ENCODE results near the gene GFPT1. TPM values are rescaled to one million over a fixed set of nuclear protein-coding genes. Genes with fewer than 3 reads are reported as not detected.

The GFPT1 gene
- total and polyA plus RNA-seq, 2 experiments from 2014 or later: 60.8 to 62.0 TPM

- ATAC-seq (peak; percentile 3; the same call in 2 of the 3 replicates), DNase-seq (ENCODE audit: low spot score) (no peak)
- H3K4me3 Mint-ChIP-seq: peak overlapping the region; percentile 93
- peak overlapping the region; percentile 85 for H3K4me3 ChIP-seq
- peaks cover 20% of the 10 kb centered on the region for H3K4me1 Mint-ChIP-seq
- no peaks in the 10 kb centered on the region for H3K9me2 ChIP-seq (ENCODE audit: insufficient read depth)
- no peak for TF ChIP-seq JUNB (IDR thresholded peaks at IDR 0.05; ENCODE audit: unreplicated experiment)
- no peak for TF ChIP-seq ZNF114 (CRISPR knock-in tag; IDR thresholded peaks at IDR 0.05)
- TF ChIP-seq EZH2 (IDR thresholded peaks at IDR 0.05; ENCODE audit: low read depth, unreplicated experiment): no peak
- TF ChIP-seq CREB1 (CRISPR knock-in tag; IDR thresholded peaks at IDR 0.05; ENCODE audit: low read depth): no peak
- no peak for TF ChIP-seq EZH2phosphoT487 (IDR thresholded peaks at IDR 0.05; ENCODE audit: unreplicated experiment)
- no peak for TF ChIP-seq STAT1 (IDR thresholded peaks at IDR 0.05; ENCODE audit: unreplicated experiment)
- no peak for TF ChIP-seq POLR2AphosphoS5 (IDR thresholded peaks at IDR 0.05; ENCODE audit: low read depth)
- TF ChIP-seq ZNF331 (CRISPR knock-in tag; IDR thresholded peaks at IDR 0.05; ENCODE audit: low read depth): no peak
- TF ChIP-seq ETS1 (IDR thresholded peaks at IDR 0.05): no peak
- no peak for TF ChIP-seq NANOG (IDR thresholded peaks at IDR 0.05; ENCODE audit: borderline replicate concordance)
- no peak for TF ChIP-seq CTCF (conservative IDR thresholded peaks at IDR 0.05; ENCODE audit: low read depth in 2 of 2)
- TF ChIP-seq, protein P1, sequence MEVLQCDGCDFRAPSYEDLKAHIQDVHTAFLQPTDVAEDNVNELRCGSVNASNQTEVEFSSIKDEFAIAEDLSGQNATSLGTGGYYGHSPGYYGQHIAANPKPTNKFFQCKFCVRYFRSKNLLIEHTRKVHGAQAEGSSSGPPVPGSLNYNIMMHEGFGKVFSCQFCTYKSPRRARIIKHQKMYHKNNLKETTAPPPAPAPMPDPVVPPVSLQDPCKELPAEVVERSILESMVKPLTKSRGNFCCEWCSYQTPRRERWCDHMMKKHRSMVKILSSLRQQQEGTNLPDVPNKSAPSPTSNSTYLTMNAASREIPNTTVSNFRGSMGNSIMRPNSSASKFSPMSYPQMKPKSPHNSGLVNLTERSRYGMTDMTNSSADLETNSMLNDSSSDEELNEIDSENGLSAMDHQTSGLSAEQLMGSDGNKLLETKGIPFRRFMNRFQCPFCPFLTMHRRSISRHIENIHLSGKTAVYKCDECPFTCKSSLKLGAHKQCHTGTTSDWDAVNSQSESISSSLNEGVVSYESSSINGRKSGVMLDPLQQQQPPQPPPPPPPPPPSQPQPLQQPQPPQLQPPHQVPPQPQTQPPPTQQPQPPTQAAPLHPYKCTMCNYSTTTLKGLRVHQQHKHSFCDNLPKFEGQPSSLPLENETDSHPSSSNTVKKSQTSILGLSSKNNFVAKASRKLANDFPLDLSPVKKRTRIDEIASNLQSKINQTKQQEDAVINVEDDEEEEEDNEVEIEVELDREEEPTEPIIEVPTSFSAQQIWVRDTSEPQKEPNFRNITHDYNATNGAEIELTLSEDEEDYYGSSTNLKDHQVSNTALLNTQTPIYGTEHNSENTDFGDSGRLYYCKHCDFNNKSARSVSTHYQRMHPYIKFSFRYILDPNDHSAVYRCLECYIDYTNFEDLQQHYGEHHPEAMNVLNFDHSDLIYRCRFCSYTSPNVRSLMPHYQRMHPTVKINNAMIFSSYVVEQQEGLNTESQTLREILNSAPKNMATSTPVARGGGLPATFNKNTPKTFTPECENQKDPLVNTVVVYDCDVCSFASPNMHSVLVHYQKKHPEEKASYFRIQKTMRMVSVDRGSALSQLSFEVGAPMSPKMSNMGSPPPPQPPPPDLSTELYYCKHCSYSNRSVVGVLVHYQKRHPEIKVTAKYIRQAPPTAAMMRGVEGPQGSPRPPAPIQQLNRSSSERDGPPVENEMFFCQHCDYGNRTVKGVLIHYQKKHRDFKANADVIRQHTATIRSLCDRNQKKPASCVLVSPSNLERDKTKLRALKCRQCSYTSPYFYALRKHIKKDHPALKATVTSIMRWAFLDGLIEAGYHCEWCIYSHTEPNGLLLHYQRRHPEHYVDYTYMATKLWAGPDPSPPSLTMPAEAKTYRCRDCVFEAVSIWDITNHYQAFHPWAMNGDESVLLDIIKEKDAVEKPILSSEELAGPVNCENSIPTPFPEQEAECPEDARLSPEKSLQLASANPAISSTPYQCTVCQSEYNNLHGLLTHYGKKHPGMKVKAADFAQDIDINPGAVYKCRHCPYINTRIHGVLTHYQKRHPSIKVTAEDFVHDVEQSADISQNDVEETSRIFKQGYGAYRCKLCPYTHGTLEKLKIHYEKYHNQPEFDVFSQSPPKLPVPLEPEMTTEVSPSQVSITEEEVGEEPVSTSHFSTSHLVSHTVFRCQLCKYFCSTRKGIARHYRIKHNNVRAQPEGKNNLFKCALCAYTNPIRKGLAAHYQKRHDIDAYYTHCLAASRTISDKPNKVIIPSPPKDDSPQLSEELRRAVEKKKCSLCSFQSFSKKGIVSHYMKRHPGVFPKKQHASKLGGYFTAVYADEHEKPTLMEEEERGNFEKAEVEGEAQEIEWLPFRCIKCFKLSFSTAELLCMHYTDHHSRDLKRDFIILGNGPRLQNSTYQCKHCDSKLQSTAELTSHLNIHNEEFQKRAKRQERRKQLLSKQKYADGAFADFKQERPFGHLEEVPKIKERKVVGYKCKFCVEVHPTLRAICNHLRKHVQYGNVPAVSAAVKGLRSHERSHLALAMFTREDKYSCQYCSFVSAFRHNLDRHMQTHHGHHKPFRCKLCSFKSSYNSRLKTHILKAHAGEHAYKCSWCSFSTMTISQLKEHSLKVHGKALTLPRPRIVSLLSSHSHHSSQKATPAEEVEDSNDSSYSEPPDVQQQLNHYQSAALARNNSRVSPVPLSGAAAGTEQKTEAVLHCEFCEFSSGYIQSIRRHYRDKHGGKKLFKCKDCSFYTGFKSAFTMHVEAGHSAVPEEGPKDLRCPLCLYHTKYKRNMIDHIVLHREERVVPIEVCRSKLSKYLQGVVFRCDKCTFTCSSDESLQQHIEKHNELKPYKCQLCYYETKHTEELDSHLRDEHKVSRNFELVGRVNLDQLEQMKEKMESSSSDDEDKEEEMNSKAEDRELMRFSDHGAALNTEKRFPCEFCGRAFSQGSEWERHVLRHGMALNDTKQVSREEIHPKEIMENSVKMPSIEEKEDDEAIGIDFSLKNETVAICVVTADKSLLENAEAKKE (CRISPR knock-in tag; IDR thresholded peaks at IDR 0.05): no peak
- TF ChIP-seq, protein P2, sequence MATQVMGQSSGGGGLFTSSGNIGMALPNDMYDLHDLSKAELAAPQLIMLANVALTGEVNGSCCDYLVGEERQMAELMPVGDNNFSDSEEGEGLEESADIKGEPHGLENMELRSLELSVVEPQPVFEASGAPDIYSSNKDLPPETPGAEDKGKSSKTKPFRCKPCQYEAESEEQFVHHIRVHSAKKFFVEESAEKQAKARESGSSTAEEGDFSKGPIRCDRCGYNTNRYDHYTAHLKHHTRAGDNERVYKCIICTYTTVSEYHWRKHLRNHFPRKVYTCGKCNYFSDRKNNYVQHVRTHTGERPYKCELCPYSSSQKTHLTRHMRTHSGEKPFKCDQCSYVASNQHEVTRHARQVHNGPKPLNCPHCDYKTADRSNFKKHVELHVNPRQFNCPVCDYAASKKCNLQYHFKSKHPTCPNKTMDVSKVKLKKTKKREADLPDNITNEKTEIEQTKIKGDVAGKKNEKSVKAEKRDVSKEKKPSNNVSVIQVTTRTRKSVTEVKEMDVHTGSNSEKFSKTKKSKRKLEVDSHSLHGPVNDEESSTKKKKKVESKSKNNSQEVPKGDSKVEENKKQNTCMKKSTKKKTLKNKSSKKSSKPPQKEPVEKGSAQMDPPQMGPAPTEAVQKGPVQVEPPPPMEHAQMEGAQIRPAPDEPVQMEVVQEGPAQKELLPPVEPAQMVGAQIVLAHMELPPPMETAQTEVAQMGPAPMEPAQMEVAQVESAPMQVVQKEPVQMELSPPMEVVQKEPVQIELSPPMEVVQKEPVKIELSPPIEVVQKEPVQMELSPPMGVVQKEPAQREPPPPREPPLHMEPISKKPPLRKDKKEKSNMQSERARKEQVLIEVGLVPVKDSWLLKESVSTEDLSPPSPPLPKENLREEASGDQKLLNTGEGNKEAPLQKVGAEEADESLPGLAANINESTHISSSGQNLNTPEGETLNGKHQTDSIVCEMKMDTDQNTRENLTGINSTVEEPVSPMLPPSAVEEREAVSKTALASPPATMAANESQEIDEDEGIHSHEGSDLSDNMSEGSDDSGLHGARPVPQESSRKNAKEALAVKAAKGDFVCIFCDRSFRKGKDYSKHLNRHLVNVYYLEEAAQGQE (IDR thresholded peaks at IDR 0.05; ENCODE audit: unreplicated experiment): no peak
- H4K20me1 ChIP-seq (replicated peaks; ENCODE audit: insufficient read depth): peaks cover 2% of the 10 kb centered on the region; the same call in 1 of the 2 replicates
- H3K27ac Mint-ChIP-seq: peak overlapping the region; percentile 87; the same call in 1 of the 2 replicates
- H3K4me2 ChIP-seq: peak overlapping the region; percentile 92
- H3F3A ChIP-seq (replicated peaks; ENCODE audit: low read depth): no peaks in the 10 kb centered on the region; the same call in 1 of the 2 replicates
- H3K27me3 Mint-ChIP-seq (ENCODE audit: insufficient read depth, low read depth, poor library complexity): no peaks in the 10 kb centered on the region
- H3K36me3 Mint-ChIP-seq (ENCODE audit: low read depth): no peaks in the 10 kb centered on the region; the same call in 2 of the 3 replicates
- peaks cover 37% of the 10 kb centered on the region for H3K79me2 ChIP-seq (replicated peaks; ENCODE audit: insufficient read depth)
- H3K27me3 ChIP-seq (ENCODE audit: insufficient read depth): no peaks in the 10 kb centered on the region
- peaks cover 16% of the 10 kb centered on the region for H3K4me1 ChIP-seq (ENCODE audit: insufficient read depth)
- H2AFZ ChIP-seq: peak overlapping the region; percentile 97
- peak overlapping the region; percentile 75; the same call in 1 of the 2 replicates for H3K27ac ChIP-seq (ENCODE audit: low read depth)
- no peaks in the 10 kb centered on the region for H3K9me3 Mint-ChIP-seq
- no peaks in the 10 kb centered on the region for H3K36me3 ChIP-seq (ENCODE audit: insufficient read depth)
These were observed 899 bp upstream of the GFPT1 start for GRCh38 chr2:69387770-69388481.

Measured in GM23338 (cell line).